Calu3 (cell line): ENCODE measurements around the gene CLEC3B. TPM values are rescaled to one million over a fixed set of nuclear protein-coding genes. Genes with fewer than 3 reads are reported as not detected.

Experiments used
- BruUV-seq: library from RNA; stranded (reverse); fragments of 400-500 nt; replicated peaks from 2 replicates; lab custom pipeline; 2021; lab: Mats Ljungman, UMichigan
- CTCF ChIA-PET: fragments of 300-600 bp; sonication (Branson Sonifier 250); formaldehyde crosslinking; loops from one replicate; lab custom pipeline; 2022; ENCODE audit warnings: antibody characterized with exemption; lab: Charles Lee
- DNase-seq: peaks from one replicate; pipeline ENCODE4 v3.0.0; 2022
- H3K27ac Mint-ChIP-seq: one replicate; pipeline ENCODE4 v1.8.0; 2022; ENCODE audit warnings: mixed read lengths; ENCODE audit not compliant: unreplicated experiment
- H3K27me3 Mint-ChIP-seq: one replicate; pipeline ENCODE4 v1.8.0; 2022; ENCODE audit warnings: mixed read lengths; ENCODE audit not compliant: unreplicated experiment
- H3K36me3 Mint-ChIP-seq: one replicate; pipeline ENCODE4 v1.8.0; 2022; ENCODE audit warnings: mild to moderate bottlenecking, moderate library complexity, mixed read lengths; ENCODE audit not compliant: insufficient read depth, unreplicated experiment
- H3K4me1 Mint-ChIP-seq: one replicate; pipeline ENCODE4 v1.8.0; 2022; ENCODE audit warnings: mild to moderate bottlenecking, low read depth, mixed read lengths; ENCODE audit not compliant: unreplicated experiment
- H3K4me3 Mint-ChIP-seq: one replicate; pipeline ENCODE4 v1.8.0; 2022; ENCODE audit warnings: mild to moderate bottlenecking, low read depth, moderate library complexity, mixed read lengths; ENCODE audit not compliant: unreplicated experiment
- H3K9me3 Mint-ChIP-seq: one replicate; pipeline ENCODE4 v1.8.0; 2022; ENCODE audit warnings: low read depth, mixed read lengths; ENCODE audit not compliant: unreplicated experiment
- intact Hi-C: fragments of 100-400 bp; cut with micrococcal nuclease; formaldehyde crosslinking; loops from one replicate; pipeline ENCODE4 v1.10.0; 2022; ENCODE audit not compliant: unreplicated experiment
- total RNA-seq: library from RNA; stranded (reverse); gene quantifications from 2 replicates; pipeline ENCODE4 v1.2.3, GENCODE V29; 2022
- TF ChIP-seq, protein P1 (sequence below): fragments of 200-600 bp; IDR thresholded peaks from one replicate; pipeline ENCODE4 v1.8.0; 2022; ENCODE audit warnings: antibody characterized with exemption; ENCODE audit not compliant: unreplicated experiment

The CLEC3B gene
- total RNA-seq, 1 experiment from 2014 or later = not detected

DNA sequence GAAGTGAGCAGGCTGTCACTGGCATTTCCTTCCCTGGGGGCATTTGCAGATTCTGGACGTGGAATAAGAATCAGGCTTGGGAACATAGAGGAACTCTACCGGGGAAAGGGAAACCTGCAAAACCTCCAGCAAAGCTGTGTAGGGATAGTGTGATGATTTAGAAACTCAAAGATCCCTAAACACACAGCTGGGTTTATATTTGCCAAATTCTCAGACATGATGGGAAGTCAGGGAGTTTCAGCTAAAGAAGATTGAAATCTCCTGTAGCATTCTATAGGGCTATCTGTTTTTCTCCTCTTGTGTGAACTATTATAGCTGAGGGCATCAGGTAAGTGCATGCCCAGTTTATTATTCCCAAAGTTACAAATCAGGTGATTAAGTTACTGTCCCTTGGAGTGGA lies 9.2 kb upstream of the CLEC3B start:
- Mint-ChIP-seq H3K27me3 (no peaks in the 10 kb centered on the region), H3K36me3 (peaks cover 6% of the 10 kb centered on the region), H3K4me3 (no peak overlapping the region), H3K27ac (no peak overlapping the region), H3K4me1 (no peaks in the 10 kb centered on the region), H3K9me3 (no peaks in the 10 kb centered on the region)
- TF ChIP-seq, protein P1, sequence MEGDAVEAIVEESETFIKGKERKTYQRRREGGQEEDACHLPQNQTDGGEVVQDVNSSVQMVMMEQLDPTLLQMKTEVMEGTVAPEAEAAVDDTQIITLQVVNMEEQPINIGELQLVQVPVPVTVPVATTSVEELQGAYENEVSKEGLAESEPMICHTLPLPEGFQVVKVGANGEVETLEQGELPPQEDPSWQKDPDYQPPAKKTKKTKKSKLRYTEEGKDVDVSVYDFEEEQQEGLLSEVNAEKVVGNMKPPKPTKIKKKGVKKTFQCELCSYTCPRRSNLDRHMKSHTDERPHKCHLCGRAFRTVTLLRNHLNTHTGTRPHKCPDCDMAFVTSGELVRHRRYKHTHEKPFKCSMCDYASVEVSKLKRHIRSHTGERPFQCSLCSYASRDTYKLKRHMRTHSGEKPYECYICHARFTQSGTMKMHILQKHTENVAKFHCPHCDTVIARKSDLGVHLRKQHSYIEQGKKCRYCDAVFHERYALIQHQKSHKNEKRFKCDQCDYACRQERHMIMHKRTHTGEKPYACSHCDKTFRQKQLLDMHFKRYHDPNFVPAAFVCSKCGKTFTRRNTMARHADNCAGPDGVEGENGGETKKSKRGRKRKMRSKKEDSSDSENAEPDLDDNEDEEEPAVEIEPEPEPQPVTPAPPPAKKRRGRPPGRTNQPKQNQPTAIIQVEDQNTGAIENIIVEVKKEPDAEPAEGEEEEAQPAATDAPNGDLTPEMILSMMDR = no peak
- CTCF ChIA-PET = no interaction called here
- DNase-seq = no peak
- intact Hi-C loops = no loop called here
- BruUV-seq = no TSS peak

DNA sequence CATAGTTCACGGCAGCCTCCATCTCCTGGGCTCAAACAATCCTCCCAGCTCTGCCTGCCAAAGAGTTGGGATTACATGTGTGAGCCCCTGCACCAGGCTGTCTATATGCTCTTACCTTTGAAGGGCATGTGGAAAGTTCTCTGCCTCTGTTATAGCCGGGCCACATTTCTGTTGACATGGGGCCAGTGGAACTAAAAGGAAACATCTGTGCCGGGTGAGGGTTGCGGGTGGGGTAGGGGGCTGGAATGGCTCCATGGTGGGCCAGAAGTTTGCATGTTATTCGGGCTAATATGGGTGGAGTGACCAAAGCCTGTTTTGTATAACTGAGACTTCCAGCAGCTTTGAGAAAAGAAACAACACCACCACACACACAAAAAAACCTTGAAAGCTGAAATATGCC lies 8.3 kb upstream of the CLEC3B start:
- H3K36me3 Mint-ChIP-seq = peaks cover 6% of the 10 kb centered on the region
- TF ChIP-seq, protein P1 = no peak
- no peak overlapping the region for H3K4me3 Mint-ChIP-seq
- H3K9me3 Mint-ChIP-seq = no peaks in the 10 kb centered on the region
- H3K27me3 Mint-ChIP-seq = no peaks in the 10 kb centered on the region
- no TSS peak for BruUV-seq
- no peaks in the 10 kb centered on the region for H3K4me1 Mint-ChIP-seq
- intact Hi-C loops = no loop called here
- DNase-seq = no peak
- CTCF ChIA-PET = no interaction called here
- H3K27ac Mint-ChIP-seq = no peak overlapping the region

DNA sequence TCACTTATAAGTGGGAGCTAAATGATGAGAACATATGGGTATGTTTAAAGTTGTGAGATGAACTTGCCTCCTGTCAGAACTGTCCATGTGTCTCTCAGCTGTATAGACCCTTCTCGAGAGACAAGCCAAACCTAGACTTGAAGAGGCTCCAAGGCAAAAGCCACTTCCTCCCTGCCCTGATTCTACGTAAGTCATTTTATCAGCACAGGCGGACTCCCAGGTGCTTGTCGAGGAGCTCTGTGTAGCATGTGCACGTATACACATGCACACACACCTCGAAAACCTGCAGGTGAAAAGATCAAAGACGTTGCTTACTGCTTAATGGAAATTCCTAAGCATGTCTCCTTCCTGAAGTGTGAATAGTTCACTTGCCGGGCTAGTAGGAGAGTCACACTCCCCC lies 5.6 kb upstream of the CLEC3B start:
- CTCF ChIA-PET = interaction anchor here (0.6 kb wide), 1 partner anchor 244 kb away, joined by 4 read pairs; no protein-coding TSS in a partner anchor
- no TSS peak for BruUV-seq
- Mint-ChIP-seq H3K27me3 (peaks cover 12% of the 10 kb centered on the region), H3K27ac (no peak overlapping the region), H3K9me3 (no peaks in the 10 kb centered on the region), H3K4me3 (no peak overlapping the region), H3K36me3 (peaks cover 6% of the 10 kb centered on the region), H3K4me1 (peaks cover 12% of the 10 kb centered on the region)
- TF ChIP-seq, protein P1 = no peak
- intact Hi-C loops = no loop called here
- no peak for DNase-seq

DNA sequence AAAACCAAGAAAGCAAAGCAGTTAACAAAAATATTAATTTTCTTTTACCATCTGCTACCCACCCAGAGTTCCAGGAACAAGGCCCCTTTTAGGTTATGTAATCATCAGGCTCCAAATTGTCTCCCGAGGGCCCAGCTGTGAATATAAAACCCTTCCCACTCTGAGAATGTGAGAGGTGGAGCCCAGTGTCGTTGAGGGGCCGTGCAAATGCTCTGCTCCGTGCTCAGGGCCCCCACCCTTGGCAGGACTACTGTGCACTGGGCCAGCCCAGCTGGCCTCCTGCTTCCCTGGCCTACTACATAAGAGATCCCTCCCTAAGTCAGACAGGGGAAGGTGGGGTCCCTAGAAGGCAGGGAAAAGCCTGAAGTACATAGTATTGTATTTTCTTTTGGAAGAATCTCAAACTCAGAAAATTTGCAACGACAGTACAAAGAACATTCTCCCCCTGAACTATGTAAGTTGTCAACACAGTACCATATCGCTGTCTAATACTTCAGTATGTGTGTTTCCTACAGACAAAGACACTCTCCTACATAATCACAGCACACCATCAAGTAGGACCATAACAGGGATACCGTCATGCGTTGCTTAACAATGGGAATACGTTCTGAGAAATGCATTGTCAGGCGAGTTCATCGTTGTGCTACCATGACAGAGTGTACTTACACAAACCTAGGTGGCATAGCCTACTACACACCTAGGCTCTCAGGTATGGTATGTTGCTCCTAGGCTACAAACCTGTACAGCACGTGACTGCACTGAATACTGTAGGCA lies 4.4 kb upstream of the CLEC3B start:
- Mint-ChIP-seq H3K4me3 (no peak overlapping the region), H3K4me1 (peaks cover 13% of the 10 kb centered on the region), H3K9me3 (no peaks in the 10 kb centered on the region), H3K36me3 (peaks cover 7% of the 10 kb centered on the region), H3K27ac (no peak overlapping the region), H3K27me3 (peaks cover 13% of the 10 kb centered on the region)
- DNase-seq = no peak
- BruUV-seq = no TSS peak
- CTCF ChIA-PET = interaction anchor here (0.6 kb wide), 1 partner anchor 245 kb away, joined by 4 read pairs; no protein-coding TSS in a partner anchor
- intact Hi-C loops = no loop called here
- TF ChIP-seq, protein P1 = no peak
